HG02798 (cell line): ENCODE results near the gene TGFB2.

ENCODE experiments used
- ATAC-seq: cut with Tn5 transposase; IDR thresholded peaks from one replicate; pipeline ENCODE4 v1.9.1; 2021; ENCODE audit warnings: mild to moderate bottlenecking; ENCODE audit not compliant: unreplicated experiment, poor library complexity

Gene TGFB2

GRCh38 chr1:218413179-218413578, 68.0 kb downstream of the TGFB2 start:
- no peak for ATAC-seq

- ATAC-seq: no peak
These were observed 69.1 kb downstream of the TGFB2 start for GRCh38 chr1:218414060-218414728.

GRCh38 chr1:218415726-218416125, 70.6 kb downstream of the TGFB2 start:
- no peak for ATAC-seq

GRCh38 chr1:218421531-218421930, 76.4 kb downstream of the TGFB2 start:
- ATAC-seq: no peak

GRCh38 chr1:218424502-218424901, 79.4 kb downstream of the TGFB2 start:
- ATAC-seq: no peak

- no peak for ATAC-seq
These were observed 80.7 kb downstream of the TGFB2 start for GRCh38 chr1:218425647-218426342.

GRCh38 chr1:218426343-218426657, 81.2 kb downstream of the TGFB2 start:
- no peak for ATAC-seq

GRCh38 chr1:218429301-218429700, 84.2 kb downstream of the TGFB2 start:
- ATAC-seq: no peak

- ATAC-seq: no peak
These were observed 85.2 kb downstream of the TGFB2 start for GRCh38 chr1:218430346-218430745.

- no peak for ATAC-seq
These were observed 85.7 kb downstream of the TGFB2 start for GRCh38 chr1:218430822-218431221.

- no peak for ATAC-seq
These were observed 86.3 kb downstream of the TGFB2 start for GRCh38 chr1:218431476-218431875.

- ATAC-seq: no peak
These were observed 88.6 kb downstream of the TGFB2 start for GRCh38 chr1:218433744-218434143.

- ATAC-seq: no peak
These were observed 90.4 kb downstream of the TGFB2 start for GRCh38 chr1:218435528-218435927.

GRCh38 chr1:218436346-218436745, 91.2 kb downstream of the TGFB2 start:
- ATAC-seq: no peak

- ATAC-seq: no peak
These were observed 91.9 kb downstream of the TGFB2 start for GRCh38 chr1:218436997-218437396.

- no peak for ATAC-seq
These were observed 94.6 kb downstream of the TGFB2 start for GRCh38 chr1:218439541-218440295.

- ATAC-seq: no peak
These were observed 98.1 kb downstream of the TGFB2 start for GRCh38 chr1:218443255-218443654.

- ATAC-seq: no peak
These were observed 99.0 kb downstream of the TGFB2 start for GRCh38 chr1:218444173-218444572.

GRCh38 chr1:218444588-218444987, 99.5 kb downstream of the TGFB2 start:
- no peak for ATAC-seq

- ATAC-seq: no peak
These were observed 102.0 kb downstream of the TGFB2 start for GRCh38 chr1:218447010-218447689.

- no peak for ATAC-seq
These were observed 106.3 kb downstream of the TGFB2 start for GRCh38 chr1:218451415-218451814.
